Skeletal muscle cell (primary cell): ENCODE data around the gene CAPZB.
A peak's percentile ranks its signal among the peaks of the same experiment; 100 is the strongest.

Experiments
- DNase-seq: peaks from one replicate; pipeline ENCODE4 v3.0.0-alpha.2; 2010; ENCODE audit warnings: low read depth
- H3K4me3 ChIP-seq: 2 replicates; pipeline ENCODE4 v1.5.1; 2011; ENCODE audit warnings: low read depth, mild to moderate bottlenecking, control low read depth, low read length, moderate library complexity

Gene CAPZB

GRCh38 chr1:19437891-19438294 is 47.4 kb downstream of the CAPZB start:
- no peak overlapping the region for H3K4me3 ChIP-seq
- peak; percentile 79 for DNase-seq

GRCh38 chr1:19436716-19437476 is 48.4 kb downstream of the CAPZB start:
- DNase-seq = peak; percentile 66

GRCh38 chr1:19435851-19436455 is 49.4 kb downstream of the CAPZB start:
- H3K4me3 ChIP-seq = no peak overlapping the region
- no peak for DNase-seq

More at GRCh38 chr1:19436716-19437476, 48.4 kb downstream of the CAPZB start:
- H3K4me3 ChIP-seq = no peak overlapping the region

- DNase-seq = peak; percentile 72
- no peak overlapping the region for H3K4me3 ChIP-seq
Observed at GRCh38 chr1:19435181-19435580, 50.2 kb downstream of the CAPZB start.

- H3K4me3 ChIP-seq = no peak overlapping the region
- no peak for DNase-seq
Observed at GRCh38 chr1:19433719-19433998, 51.7 kb downstream of the CAPZB start.

GRCh38 chr1:19432943-19433718 is 52.2 kb downstream of the CAPZB start:
- no peak overlapping the region for H3K4me3 ChIP-seq
- peak; percentile 48 for DNase-seq

GRCh38 chr1:19430121-19431068 is 54.9 kb downstream of the CAPZB start:
- DNase-seq = no peak
- H3K4me3 ChIP-seq = no peak overlapping the region

- DNase-seq = no peak
Observed at GRCh38 chr1:19429611-19430010, 55.7 kb downstream of the CAPZB start.

GRCh38 chr1:19427087-19427781 is 58.1 kb downstream of the CAPZB start:
- no peak for DNase-seq
- H3K4me3 ChIP-seq = no peak overlapping the region

More at GRCh38 chr1:19429611-19430010, 55.7 kb downstream of the CAPZB start:
- no peak overlapping the region for H3K4me3 ChIP-seq

GRCh38 chr1:19426294-19427086 is 58.8 kb downstream of the CAPZB start:
- H3K4me3 ChIP-seq = no peak overlapping the region
- no peak for DNase-seq

GRCh38 chr1:19425646-19426239 is 59.6 kb downstream of the CAPZB start:
- H3K4me3 ChIP-seq = no peak overlapping the region
- DNase-seq = no peak

- no peak overlapping the region for H3K4me3 ChIP-seq
- no peak for DNase-seq
Observed at GRCh38 chr1:19424651-19425570, 60.4 kb downstream of the CAPZB start.

GRCh38 chr1:19423130-19423529 is 62.2 kb downstream of the CAPZB start:
- H3K4me3 ChIP-seq = no peak overlapping the region
- DNase-seq = no peak

GRCh38 chr1:19421365-19421764 is 64.0 kb downstream of the CAPZB start:
- no peak for DNase-seq
- H3K4me3 ChIP-seq = no peak overlapping the region

GRCh38 chr1:19420606-19421005 is 64.7 kb downstream of the CAPZB start:
- no peak for DNase-seq
- no peak overlapping the region for H3K4me3 ChIP-seq

- H3K4me3 ChIP-seq = no peak overlapping the region
Observed at GRCh38 chr1:19419691-19420090, 65.6 kb downstream of the CAPZB start.

GRCh38 chr1:19418503-19418971 is 66.8 kb downstream of the CAPZB start:
- no peak overlapping the region for H3K4me3 ChIP-seq
- DNase-seq = no peak

More at GRCh38 chr1:19419691-19420090, 65.6 kb downstream of the CAPZB start:
- DNase-seq = no peak
